ENCODE results near the gene HOXA9. TPM values are rescaled to one million over a fixed set of nuclear protein-coding genes. Genes with fewer than 3 reads are reported as not detected.

The HOXA9 gene
- polyA plus RNA-seq, 3 donors = 1.4 to 6.3 (median 2.7) TPM

DNA sequence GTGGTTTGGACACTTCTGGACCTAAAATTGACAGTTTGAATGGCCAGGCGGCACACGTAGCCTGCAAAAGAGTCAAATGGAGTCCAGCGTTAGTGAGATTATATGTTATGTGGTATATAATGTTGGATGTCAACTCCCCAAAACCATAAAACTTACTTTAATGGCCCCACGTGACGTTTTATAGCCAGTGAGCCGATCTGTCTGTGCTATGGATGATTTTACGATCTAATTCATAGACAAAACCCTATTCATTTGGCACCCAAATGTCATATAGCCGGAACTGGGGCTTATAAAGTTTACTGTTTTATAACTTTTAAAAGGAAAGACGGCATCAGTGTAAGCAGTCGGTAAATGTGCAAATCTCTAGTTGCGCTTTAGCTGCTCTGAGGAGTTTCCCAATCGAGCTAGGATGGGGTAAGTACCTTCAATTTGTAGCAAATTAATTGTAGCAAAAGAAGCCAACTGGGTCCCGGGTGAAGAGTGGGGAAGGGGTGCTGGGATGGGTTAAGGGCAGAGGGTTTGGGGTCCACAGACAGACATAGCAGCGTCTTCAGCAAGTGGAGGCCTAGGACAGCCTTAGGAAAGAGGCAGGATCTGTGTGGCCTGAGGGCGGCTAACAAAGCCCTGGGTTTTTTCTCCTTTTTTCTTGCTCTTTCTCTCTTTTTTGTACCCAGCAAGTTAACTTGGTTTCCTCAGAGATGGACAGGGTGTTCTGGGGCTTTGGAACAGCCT lies 25.0 kb downstream of the HOXA9 start:
- 32 to 67% (median 66%) methylated on average over 15 of the region's 15 CpGs for WGBS, 3 donors
- H3K27ac ChIP-seq (ENCODE audit: low read depth, low read length) = no peak overlapping the region

DNA sequence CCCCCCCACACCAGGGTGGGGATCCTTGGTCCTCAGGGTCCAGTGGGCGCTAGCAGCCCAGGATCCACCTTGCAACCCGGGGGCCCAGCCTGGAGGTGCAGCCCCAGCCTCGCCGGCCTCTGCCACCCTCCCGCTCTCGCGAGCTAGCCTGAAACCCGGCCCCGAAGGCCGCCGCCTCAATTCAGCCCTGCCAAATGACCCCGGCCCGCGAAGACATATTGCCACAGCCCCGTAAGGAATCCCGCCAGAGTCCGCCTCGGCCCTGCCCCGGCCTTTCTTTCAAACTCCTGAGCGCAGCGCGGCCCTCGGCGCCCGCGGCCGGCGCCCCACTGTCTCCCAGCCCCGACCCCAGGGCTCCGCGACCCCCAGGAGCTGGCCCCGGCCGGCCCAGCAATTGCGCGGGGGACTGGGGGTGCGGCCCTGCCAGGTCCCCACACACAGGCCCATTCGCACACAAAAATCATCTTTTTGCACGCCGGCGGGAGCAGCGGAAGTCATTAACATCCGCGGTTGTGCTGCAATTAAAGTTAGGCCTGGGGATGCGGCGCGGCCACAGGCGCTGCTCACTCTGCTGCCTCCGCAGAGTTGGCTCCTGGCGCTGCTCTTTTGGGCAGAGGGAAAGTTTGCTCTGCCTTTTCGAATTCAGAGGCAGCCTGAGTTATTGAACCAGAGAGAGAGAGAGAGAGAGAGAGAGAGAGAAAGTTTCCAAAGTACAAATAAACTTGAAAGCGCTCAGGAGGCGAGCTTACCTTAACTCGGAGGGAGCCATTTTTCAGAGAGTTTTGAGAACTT lies 25.8 kb downstream of the HOXA9 start:
- WGBS, 3 donors = 25 to 68% (median 66%) methylated on average over 51 to 53 of the region's 53 CpGs
- no peak overlapping the region for H3K27ac ChIP-seq (ENCODE audit: low read depth, low read length)

DNA sequence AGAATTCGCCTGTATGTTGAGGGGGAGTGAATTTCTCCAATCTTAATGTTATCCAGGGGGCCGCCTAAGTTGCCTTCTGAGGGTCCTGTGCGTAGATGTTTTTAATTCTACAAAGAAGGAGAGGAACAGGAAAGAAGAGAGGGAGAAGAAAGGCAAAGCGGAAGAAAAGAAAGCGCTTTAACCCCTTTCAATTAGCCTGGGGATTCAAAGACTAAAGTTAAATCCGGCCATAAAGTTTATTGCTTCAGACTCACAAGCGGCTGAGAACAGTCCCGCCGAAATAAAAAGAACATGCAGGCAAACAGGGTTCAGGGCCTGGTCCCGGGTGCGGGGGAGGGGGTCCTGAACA lies 26.4 kb downstream of the HOXA9 start:
- no peak overlapping the region for H3K27ac ChIP-seq (ENCODE audit: low read depth, low read length)
- WGBS, 3 donors = 37 to 66% (median 65%) methylated on average over 11 of the region's 11 CpGs

DNA sequence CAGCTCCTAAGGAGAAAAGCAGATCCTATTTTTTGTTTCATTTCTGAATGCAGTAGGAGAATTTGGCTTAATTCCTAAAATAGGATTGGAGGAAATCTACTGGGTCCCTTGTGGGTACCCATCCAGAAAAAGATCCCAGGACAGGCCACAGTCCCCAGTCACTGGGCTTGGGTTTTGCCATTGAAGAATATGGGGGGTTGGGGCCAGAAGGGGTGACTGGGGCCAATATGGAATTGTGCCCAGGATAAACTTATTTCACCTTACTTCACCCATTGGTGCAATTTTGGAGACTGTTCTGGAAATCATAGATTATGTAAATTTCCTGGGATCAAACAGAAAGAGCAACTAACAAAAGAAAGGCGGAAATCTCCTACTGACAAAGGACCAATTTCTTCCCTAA lies 26.9 kb downstream of the HOXA9 start:
- whole genome bisulfite sequencing, 3 donors = 39 to 65% (median 56%) methylated on average over 1 of the region's 1 CpG
- H3K27ac ChIP-seq (ENCODE audit: low read depth, low read length) = no peak overlapping the region

DNA sequence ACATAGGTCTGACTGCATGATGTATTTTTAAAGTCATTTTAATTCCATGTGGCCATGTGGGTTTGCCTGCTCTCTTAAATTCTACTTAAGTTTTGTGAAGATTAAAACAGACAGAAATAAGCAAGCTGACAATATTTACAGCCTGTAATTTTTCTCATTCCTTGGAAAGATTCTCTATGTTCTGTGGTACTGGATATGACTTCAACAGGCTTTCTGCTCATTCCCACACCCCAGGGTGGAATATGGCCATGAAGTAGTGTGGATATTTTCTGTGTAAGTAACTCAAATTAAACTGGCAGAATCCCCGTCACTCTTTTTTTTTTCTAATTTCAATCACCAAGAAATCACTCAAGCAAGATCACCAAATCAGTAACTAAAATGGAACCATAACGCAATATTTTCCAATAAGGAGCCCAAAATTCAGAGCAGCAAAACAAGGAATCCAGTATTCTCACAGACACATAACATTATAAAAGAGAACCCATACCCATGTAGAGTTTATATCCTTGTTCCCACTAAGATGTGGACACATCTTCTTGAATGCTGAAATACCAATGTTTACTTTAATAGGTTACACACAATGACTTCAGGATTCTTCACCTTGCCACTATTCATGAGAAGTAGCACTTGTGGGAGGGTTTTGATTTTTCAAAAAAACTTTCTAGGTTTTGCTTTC lies 27.6 kb downstream of the HOXA9 start:
- H3K27ac ChIP-seq (ENCODE audit: low read depth, low read length) = no peak overlapping the region
- 43 to 76% (median 59%) methylated on average over 2 of the region's 2 CpGs for WGBS, 3 donors

DNA sequence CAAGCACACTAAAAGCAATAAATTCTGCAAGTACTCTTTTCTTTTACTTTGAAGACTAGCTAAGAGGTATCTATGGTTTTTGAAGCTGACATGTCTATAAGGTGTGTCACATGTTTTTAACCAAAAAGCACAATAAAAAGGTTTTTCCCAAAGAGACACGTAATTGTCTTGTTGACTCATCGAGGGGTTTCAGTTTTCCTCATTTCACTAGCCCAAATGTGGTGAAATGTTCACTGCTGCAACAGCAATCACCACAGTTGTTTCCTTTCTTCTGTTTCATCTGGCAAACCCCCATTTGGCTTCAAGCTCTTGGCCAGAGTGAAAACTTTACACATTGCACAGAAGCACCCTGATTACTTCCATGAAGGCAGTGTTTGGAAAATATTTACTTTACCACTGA lies 30.9 kb downstream of the HOXA9 start:
- 7 to 13% (median 10%) methylated on average over 2 of the region's 2 CpGs for WGBS, 3 donors
- H3K27ac ChIP-seq (ENCODE audit: low read depth, low read length) = no peak overlapping the region

DNA sequence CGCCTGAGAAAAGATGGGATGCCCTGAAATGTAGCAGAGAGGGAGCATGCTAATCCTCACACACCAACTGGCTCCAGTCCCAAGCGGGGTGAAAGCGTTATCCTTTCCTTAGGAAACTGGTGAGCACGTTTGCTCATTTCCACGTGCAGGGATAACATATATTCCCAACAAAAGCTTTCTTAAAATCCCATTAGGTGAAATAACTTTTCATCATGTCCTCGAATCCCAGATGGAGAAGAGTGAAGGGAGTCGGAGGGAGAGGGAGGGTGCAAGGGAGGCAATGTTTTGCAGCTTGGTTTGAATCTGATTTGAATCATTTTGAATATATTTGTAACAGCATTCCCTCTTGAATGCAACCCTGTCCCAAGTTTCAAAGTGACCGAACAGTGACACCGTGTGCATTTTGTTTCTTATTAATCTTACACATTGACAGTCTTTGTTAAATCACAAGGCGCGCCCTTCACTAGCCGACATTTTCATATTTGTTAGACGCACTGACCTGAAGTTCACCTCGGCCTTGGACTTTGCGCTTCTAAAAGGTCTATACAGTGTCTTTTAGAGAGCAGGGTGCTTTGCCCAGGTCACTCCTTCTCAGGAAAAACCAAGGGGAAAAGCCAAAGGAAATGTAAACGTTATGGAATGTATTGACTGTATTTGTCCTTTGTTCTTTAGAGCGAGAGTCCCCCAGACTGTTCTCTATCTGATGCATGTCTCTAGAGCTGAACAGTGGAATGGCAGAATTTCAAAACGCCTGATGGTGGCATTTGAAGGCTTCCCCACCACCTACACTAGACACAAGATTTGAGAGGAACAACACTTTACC lies 31.7 kb downstream of the HOXA9 start:
- H3K27ac ChIP-seq (ENCODE audit: low read depth, low read length) = no peak overlapping the region
- 21 to 68% (median 64%) methylated on average over 18 of the region's 18 CpGs for WGBS, 3 donors

DNA sequence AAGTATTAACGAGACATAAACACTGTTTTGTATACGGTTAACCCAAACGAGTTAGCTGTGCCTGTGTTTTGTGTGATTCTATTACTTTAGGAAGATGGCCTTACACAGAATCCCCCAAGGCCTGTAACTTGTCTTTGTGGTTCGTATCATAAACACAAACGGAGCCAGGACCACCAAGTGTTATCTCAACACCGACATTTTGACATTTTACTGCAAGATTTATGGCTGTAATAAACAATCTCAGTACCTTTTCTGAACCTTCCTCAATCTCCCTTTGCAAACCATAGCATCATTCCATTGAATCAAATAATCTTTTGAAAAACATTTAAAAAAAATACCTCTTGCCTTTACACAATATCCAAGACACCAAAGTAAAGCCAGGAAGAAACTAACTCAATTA lies 32.4 kb downstream of the HOXA9 start:
- WGBS, 3 donors = 37 to 68% (median 61%) methylated on average over 6 of the region's 6 CpGs
- no peak overlapping the region for H3K27ac ChIP-seq (ENCODE audit: low read depth, low read length)

DNA sequence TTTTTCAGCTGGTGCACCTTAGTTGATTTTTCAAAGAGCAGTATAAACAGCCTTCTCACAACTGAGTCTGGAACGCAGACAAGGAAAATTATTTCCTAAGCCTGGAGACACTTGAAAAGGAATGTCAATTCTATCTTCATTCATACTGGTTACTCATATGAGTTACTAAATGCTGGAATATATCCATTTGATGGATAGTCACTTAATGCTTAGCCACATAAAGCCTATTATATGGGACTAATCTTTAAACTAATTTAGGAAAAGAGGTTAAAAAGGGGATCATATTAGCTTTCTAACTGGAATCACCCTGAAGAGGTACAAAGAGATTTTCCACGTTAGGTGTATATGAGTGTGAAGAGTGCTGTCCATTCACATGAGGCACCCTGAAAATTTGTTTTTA lies 33.1 kb downstream of the HOXA9 start:
- WGBS, 3 donors = 43 to 82% (median 75%) methylated on average over 2 of the region's 2 CpGs
- H3K27ac ChIP-seq (ENCODE audit: low read depth, low read length) = no peak overlapping the region

DNA sequence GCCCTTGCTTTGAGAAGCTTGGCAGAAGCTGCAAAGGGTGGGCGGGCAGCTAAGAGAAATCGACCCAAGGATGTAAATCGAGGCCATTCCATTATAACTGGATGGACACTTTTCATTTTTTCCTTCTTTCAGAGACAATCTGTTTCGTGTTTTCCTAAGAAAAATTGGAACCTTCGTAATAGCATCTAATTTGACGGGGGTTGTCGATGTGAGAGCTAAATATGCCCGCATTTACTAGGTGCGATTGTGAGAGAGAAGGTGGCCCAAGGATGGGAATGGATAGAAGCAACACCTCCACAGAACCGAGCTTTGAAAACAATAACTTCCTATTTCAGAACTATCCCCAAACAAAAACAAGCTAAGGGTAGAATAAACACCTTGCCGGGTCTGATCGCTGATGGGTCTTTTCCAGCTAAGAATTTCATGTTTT lies 33.9 kb downstream of the HOXA9 start:
- H3K27ac ChIP-seq (ENCODE audit: low read depth, low read length) = no peak overlapping the region
- WGBS, 3 donors = 18 to 58% (median 51%) methylated on average over 12 of the region's 12 CpGs

DNA sequence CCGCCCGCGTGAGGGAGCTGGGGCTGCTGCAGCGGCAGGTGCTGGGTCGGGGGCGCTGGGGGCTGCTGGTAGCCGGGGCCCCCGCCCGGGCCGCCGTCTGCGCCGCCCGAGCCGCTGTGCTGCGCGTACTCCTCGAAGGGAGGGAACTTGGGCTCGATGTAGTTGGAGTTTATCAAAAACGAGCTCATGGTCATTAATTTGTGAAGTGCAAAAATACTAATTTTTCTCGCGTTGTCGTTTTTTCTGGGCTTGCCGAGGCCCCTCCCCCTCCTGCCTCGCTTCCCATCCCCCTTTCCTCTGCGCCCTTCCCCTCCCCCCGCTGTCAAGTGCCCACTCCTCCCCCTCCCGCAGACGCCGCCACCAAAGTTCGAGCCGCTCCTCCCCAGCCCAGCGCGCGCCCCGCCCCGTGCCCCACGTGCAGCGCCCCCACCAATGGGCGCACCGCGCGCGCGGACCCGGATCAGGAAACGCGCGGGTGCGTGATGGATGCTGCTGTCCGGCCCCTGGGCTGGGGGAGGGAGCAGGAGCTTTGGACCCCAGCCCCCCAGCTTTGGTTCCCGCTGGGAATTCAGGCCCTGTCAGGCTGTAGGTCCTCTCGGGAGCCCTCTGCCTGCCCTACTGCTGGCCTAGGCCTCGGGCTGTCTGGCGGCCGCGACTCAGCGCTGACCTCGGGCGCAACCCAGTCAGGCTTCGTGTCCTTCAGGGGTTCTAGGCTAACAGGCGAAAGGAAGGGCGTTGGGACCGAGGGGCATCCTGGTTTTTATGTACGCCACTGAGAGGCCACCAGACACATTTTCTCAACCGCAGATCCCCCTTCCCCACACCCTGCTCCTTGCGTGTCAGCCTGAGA lies 34.6 kb downstream of the HOXA9 start, which contains the start of gene HOXA4:
Gene HOXA4, minus strand, starts transcription at position 218 of the 850 bp plus-strand sequence. Its CDS starts 24 bp downstream, at position 194.
- H3K27ac ChIP-seq (ENCODE audit: low read depth, low read length) = peak within 1 kb of the TSS; percentile 5
- 10 to 16% (median 14%) methylated on average over 56 to 67 of the region's 67 CpGs for WGBS, 3 donors

DNA sequence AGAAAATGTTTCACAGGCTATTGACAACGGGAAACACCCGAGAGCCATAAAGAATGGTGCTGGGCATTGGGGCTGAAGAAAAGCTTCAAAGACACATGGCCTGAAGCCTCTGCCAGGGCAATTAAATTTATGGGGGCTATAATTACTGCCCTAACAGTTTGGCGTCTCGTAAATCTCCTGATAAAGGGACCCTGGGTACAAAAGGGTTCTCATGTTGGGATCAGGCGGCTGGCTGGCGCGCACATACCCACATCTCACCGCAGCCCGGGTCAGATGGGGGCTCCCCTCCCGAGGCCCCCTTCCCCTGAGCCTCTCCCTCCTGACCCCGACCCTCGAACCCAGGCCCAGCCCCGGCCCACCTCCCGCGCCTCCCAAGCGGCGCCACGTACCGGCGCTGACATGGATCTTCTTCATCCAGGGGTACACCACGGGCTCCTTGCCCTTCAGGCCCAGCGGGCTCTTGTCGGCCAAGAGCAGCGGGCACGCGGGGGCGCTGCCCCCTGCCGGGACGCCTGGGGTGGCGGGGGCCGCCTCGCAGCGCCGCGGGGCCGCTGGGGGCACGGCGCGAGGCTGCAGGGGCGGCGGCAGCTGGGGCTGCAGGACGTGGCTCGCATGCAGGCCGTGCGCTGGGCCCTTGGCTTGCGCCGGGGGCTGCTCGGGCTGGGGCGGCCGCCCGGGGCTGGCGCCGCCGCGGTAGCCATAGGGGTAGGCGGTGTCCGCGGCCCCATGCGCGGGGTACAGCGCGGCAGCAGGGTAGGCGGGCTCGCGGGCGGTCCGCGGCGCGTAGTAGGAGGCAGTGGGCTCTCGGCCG lies 35.4 kb downstream of the HOXA9 start:
- peak overlapping the region; percentile 5 for H3K27ac ChIP-seq (ENCODE audit: low read depth, low read length)
- 13 to 35% (median 21%) methylated on average over 61 to 72 of the region's 72 CpGs for WGBS, 3 donors

DNA sequence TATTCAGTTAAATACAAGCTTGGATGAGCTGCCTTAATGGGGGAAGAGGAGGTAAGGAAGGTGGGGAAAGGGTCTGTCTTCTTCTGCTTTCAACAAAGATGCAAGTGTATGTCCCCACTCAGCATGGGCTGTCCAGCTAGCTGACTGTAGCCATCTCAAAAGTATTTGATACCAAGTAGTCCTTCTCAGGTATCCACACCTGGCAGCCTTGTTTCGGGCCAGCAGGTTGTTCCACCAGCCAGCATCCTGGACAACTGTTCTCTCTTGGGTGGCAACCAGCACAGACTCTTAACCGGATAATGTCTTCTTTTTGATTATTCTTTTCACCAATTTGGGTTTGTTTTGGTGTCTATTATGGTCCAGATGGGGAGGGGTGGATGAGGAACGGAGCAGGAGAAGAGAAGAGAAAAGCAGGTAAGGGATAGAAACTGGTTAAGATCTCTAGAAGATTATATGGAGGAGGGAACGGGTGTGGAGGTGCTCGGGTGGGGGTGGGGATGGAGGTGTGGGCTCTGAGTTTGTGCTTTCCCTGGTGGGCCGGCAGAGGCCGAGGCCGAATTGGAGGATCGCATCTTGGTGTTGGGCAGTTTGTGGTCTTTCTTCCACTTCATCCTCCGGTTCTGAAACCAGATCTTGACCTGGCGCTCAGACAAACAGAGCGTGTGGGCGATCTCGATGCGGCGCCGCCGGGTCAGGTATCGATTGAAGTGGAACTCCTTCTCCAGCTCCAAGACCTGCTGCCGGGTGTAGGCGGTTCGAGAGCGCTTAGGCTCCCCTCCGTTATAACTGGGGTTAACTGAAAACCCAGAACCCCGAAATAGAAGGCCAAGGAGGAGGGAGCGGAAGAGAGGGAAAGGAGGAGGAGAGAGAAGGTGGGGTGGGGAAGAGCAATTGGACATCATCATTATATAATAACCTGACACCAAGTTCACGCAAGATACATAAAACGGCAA lies 36.3 kb downstream of the HOXA9 start:
- 23 to 63% (median 46%) methylated on average over 28 of the region's 28 CpGs for WGBS, 3 donors
- H3K27ac ChIP-seq (ENCODE audit: low read depth, low read length) = no peak overlapping the region

DNA sequence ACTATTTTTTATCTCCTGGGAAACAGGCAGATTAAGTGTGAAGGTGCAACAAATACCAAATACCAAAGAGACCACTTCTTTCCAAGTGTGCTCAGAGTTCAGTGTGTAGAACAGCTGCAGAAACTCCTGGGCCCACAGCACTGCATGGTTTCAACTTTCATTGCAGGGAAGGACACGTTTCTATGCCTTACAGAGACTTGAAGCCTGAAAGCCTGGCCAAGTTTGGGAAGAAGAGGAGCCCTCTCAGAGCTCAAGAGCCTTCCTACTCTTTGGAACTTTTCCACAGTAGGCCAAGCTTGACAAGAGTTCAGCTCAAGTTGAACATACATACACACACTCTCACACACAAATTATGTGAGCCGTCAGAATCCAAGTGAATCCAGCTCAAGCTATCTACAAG lies 37.3 kb downstream of the HOXA9 start:
- no peak overlapping the region for H3K27ac ChIP-seq (ENCODE audit: low read depth, low read length)
- WGBS, 3 donors = 34 to 51% (median 35%) methylated on average over 2 of the region's 2 CpGs

DNA sequence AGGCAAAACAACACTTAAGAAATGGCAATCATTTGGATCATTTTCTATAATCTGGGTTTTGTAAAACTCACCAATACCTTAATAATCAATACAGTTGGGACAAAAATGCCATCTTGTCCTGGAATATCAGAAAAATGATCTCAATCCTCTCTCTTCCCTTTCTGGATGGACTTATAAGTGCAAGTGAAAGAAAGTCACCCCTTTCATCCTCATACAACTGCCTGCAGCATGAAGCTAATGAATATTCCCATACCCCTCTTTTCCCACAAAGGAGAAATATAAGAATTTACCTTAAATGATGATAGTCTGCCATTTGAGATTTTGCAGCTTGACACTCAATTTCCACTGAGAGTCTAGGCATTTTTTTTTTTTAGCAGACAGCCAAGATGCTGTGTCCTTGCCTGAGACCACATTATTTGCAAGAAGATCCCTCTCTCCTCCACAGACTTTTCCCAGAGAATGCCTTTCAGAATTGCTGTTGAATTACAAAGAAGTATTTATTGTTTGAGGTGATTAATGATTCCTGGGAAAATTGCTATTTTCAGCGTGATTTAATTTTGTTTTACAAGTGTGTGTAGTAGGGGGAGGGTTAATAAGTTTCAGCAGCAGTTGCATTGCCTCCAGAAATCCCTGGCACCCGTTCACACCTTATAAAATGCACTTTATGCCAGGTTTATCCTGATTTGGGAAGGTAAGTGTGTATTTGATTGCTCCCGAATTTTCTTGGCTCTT lies 38.6 kb downstream of the HOXA9 start:
- H3K27ac ChIP-seq (ENCODE audit: low read depth, low read length) = no peak overlapping the region
- WGBS, 3 donors = 18 to 70% (median 64%) methylated on average over 3 of the region's 3 CpGs

Data from adipose tissue (tissue), 3 donors.